Measurements from ENCODE around the gene KCNMA1. TPM values are rescaled to one million over a fixed set of nuclear protein-coding genes. Genes with fewer than 3 reads are reported as not detected.

The KCNMA1 gene
- total RNA-seq, 1 experiment from 2014 or later: 0.70 TPM

GRCh38 chr10:77079592-77080300, 557.9 kb downstream of the KCNMA1 start:
- H3K9me2 ChIP-seq (ENCODE audit: insufficient read depth): no peaks in the 10 kb centered on the region; the same call in 1 of the 2 replicates
- no peaks in the 10 kb centered on the region for H4K20me1 ChIP-seq (ENCODE audit: insufficient read depth)
- BruUV-seq (replicated peaks): no TSS peak
- H3K27ac ChIP-seq: no peak overlapping the region
- no peaks in the 10 kb centered on the region for H3F3A ChIP-seq (ENCODE audit: insufficient read depth, low read depth)
- H3K4me2 ChIP-seq: no peak overlapping the region
- H3K4me1 ChIP-seq (replicated peaks; ENCODE audit: insufficient read depth): no peaks in the 10 kb centered on the region
- intact Hi-C loops (cut with micrococcal nuclease; ENCODE audit: unreplicated experiment): loop anchor here (5.0 kb wide), 1 partner anchor 353 kb away; no protein-coding TSS in a partner anchor
- H3K27me3 ChIP-seq (ENCODE audit: insufficient read depth, low read depth): no peaks in the 10 kb centered on the region
- TF ChIP-seq EZH2 (IDR thresholded peaks at IDR 0.05; ENCODE audit: low read depth) (no peak), CTCF (conservative IDR thresholded peaks at IDR 0.05) (no peak)
- no peak overlapping the region for H2AFZ ChIP-seq
- H3K36me3 ChIP-seq (ENCODE audit: low read depth): no peaks in the 10 kb centered on the region
- no peaks in the 10 kb centered on the region for H3K79me2 ChIP-seq (ENCODE audit: low read depth)
- CTCF ChIA-PET: no interaction called here
- POLR2A ChIA-PET (ENCODE audit: unreplicated experiment): no interaction called here
- DNase-seq: no peak
- no peaks in the 10 kb centered on the region for H3K9me3 ChIP-seq (ENCODE audit: insufficient read depth, low read depth)
- H3K4me3 ChIP-seq: no peak overlapping the region

- no TSS peak for BruUV-seq (replicated peaks)
- no peak overlapping the region for H3K4me3 ChIP-seq
- POLR2A ChIA-PET (ENCODE audit: unreplicated experiment): no interaction called here
These were observed 560.2 kb downstream of the KCNMA1 start for GRCh38 chr10:77077316-77077945.

GRCh38 chr10:77075926-77076325, 561.7 kb downstream of the KCNMA1 start:
- Histone ChIP-seq H3K4me1 (replicated peaks; ENCODE audit: insufficient read depth) (no peaks in the 10 kb centered on the region), H3K27me3 (ENCODE audit: insufficient read depth, low read depth) (no peaks in the 10 kb centered on the region), H3F3A (ENCODE audit: insufficient read depth, low read depth) (no peaks in the 10 kb centered on the region), H3K27ac (no peak overlapping the region), H2AFZ (no peak overlapping the region), H3K4me3 (no peak overlapping the region), H3K36me3 (ENCODE audit: low read depth) (no peaks in the 10 kb centered on the region), H3K9me2 (ENCODE audit: insufficient read depth) (no peaks in the 10 kb centered on the region; the same call in 1 of the 2 replicates), H3K9me3 (ENCODE audit: insufficient read depth, low read depth) (no peaks in the 10 kb centered on the region), H3K4me2 (no peak overlapping the region), H4K20me1 (ENCODE audit: insufficient read depth) (no peaks in the 10 kb centered on the region), H3K79me2 (ENCODE audit: low read depth) (no peaks in the 10 kb centered on the region)
- intact Hi-C loops (cut with micrococcal nuclease; ENCODE audit: unreplicated experiment): loop anchor here (5.0 kb wide), 1 partner anchor 356 kb away; no protein-coding TSS in a partner anchor
- TF ChIP-seq CTCF (conservative IDR thresholded peaks at IDR 0.05) (no peak), EZH2 (IDR thresholded peaks at IDR 0.05; ENCODE audit: low read depth) (no peak)
- ChIA-PET POLR2A (ENCODE audit: unreplicated experiment) (no interaction called here), CTCF (no interaction called here)
- DNase-seq: no peak
- no TSS peak for BruUV-seq (replicated peaks)

More at GRCh38 chr10:77077316-77077945, 560.2 kb downstream of the KCNMA1 start:
- Histone ChIP-seq H3K9me2 (ENCODE audit: insufficient read depth) (no peaks in the 10 kb centered on the region; the same call in 1 of the 2 replicates), H2AFZ (no peak overlapping the region), H3F3A (ENCODE audit: insufficient read depth, low read depth) (no peaks in the 10 kb centered on the region), H4K20me1 (ENCODE audit: insufficient read depth) (no peaks in the 10 kb centered on the region), H3K79me2 (ENCODE audit: low read depth) (no peaks in the 10 kb centered on the region), H3K27me3 (ENCODE audit: insufficient read depth, low read depth) (no peaks in the 10 kb centered on the region), H3K36me3 (ENCODE audit: low read depth) (no peaks in the 10 kb centered on the region), H3K4me1 (replicated peaks; ENCODE audit: insufficient read depth) (no peaks in the 10 kb centered on the region), H3K9me3 (ENCODE audit: insufficient read depth, low read depth) (no peaks in the 10 kb centered on the region), H3K4me2 (no peak overlapping the region), H3K27ac (no peak overlapping the region)
- intact Hi-C loops (cut with micrococcal nuclease; ENCODE audit: unreplicated experiment): loop anchor here (5.0 kb wide), 1 partner anchor 355 kb away; no protein-coding TSS in a partner anchor
- CTCF ChIA-PET: no interaction called here
- no peak for TF ChIP-seq EZH2 (IDR thresholded peaks at IDR 0.05; ENCODE audit: low read depth)
- no peak for TF ChIP-seq CTCF (conservative IDR thresholded peaks at IDR 0.05)
- peak in 1 of 2 experiments; percentile 10 for DNase-seq

Measured in PC-9 (cell line).